Putamen (tissue), 1 donor: ENCODE results near the gene OR2Z1.

Experiments
- DNase-seq: peaks from one replicate; pipeline ENCODE4 v3.0.0-alpha.2; 2016; ENCODE audit warnings: low spot score

OR2Z1 gene

GRCh38 chr19:8721334-8721733 lies at the start of gene OR2Z1:
OR2Z1 (plus strand) TSS chr19:8721634; CDS start chr19:8731029, 9,395 bp downstream.
- DNase-seq, result no peak

DNA sequence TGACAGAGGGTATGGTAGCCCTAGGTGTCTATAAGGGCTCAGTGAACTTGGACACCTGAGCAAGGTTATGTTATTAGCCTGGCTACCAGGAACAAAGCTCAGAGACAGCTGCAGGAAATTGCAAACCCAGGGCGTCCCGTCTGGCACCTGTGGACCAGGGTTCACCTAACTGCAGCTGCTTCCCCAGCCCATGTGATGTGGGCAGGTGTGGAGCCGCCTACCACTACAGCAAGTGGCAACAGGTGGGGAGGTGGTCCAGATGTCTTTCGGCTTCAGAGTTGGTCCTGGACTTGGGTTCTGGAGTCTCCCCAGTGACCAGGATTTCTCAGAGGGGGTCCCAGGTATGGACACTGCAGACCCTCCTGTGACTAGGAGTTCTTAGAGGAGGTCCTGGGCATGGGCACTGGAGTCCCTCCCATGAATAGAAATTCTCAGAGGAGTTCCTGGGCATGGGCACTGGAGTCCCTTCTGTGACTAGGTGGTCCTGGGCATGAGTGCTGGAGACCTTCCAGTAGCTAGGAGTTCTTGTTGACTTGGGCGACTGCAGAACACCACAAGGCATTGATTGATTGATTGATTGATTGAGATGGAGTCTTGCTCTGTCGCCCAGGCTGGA lies 48.0 kb upstream of the OR2Z1 start:
- no peak for DNase-seq

GRCh38 chr19:8675066-8675465 lies 46.4 kb upstream of the OR2Z1 start:
- no peak for DNase-seq

DNA sequence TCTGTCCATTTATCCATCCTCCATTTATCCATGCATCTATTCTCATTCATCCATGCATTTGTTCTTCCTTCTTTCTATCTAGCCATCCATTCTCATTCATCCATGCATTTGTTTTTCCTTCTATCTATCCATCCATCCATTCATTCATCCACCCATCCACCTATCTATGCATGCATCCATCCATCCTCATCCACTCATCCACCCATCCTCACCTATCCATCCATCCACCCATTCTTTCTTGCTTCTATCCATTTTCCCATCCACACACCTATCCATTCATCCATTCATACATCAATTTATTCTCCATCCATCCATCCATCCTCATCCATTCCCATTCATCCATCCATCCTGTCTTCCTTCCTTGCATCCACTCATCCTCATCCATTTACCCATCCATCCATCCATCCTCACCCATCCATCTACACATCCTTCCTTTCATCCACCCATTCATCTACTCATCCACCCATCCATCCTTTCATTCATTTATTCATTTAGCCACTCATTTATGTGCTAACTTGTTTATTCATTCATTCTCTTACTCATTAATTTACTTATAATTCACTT lies 43.1 kb upstream of the OR2Z1 start:
- no peak for DNase-seq

DNA sequence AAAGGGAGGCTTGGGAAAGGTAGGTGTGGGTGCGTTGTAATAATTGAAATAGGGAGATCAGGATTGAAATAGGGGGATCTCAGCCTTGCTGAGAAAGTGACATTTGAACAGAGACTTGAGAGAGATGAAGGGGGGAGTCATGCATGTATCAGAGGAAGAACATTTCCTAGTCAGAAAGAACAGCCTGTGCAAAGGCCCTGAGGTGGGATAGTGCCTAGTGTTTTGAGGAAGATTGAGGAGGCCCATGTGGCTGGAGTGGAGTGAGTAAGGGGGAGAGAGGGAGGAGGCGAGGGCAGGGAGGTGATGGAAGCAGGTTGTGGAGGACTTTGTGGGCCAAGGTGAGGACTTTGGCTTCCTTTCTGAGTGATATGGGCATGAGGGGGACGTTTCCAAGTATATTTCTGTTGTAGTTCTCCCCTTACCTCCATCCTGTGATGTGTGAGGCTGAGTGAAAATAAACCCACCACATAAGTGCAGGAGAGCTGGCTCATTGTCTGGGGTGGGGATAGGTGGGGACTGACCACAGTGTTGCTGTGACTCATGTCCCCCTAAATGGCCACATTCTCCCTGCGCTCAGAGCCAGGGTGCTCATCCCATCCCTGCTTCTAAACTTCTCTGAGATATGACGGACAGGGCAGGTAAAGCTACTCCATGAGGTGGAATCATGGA lies 40.6 kb upstream of the OR2Z1 start:
- DNase-seq, result no peak

DNA sequence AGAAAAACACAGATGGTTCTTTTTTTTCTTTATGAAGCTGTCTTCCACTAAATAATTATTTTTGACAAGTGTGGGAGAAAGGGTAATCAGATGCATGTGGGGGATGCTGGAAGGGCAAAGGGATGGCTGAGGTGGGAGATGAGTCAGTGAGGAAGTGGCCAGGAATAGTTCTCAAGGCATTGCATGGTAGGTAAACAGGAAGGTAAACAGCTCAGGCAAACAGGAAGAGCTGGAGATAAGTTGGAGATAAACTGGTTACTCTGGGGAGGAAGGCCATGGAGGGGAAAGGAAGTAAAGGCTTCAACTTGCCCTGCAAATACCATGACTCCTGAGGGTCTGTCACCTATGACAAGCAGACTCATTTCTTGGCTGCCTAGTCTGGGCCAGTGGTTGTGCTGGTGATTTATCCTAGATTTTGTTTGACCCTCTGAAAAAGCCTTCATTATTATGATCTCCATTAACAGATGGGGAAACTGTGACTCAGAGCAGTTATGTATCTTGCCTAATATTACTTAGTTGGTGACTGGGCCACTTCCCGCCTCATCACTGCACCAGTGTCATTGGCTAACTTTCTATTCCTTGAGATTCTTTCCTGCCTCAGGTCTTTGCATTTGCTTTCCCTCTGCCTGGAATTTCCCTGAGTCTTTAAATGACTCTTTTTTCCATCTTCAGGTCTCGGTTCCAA lies 39.9 kb upstream of the OR2Z1 start:
- no peak for DNase-seq

GRCh38 chr19:8682472-8682871 lies 39.0 kb upstream of the OR2Z1 start:
- no peak for DNase-seq

- DNase-seq, result no peak
Measured at GRCh38 chr19:8682931-8683330, 38.5 kb upstream of the OR2Z1 start.

- DNase-seq, result no peak
Measured at GRCh38 chr19:8684001-8684902, 37.2 kb upstream of the OR2Z1 start.

GRCh38 chr19:8686549-8686948 lies 34.9 kb upstream of the OR2Z1 start:
- no peak for DNase-seq

DNA sequence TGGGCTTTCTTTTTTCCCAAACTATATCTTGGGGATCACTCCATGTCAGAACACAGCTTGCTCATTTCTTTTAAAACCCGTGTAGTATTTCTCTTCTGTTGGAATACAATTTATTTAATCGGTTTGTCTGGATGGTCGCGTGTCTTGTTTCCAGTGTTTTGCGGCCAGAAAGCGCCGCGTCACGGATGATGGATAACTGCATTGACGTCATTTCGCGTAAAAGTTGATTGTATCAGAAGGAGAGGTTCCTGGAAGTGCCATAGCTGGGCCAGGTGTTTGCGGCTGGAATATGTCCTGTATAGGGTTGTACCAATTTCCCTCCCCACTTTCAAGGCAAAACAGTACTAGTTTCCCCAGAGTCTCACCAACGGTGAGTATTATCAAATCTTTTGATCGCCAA lies 32.5 kb upstream of the OR2Z1 start:
- no peak for DNase-seq

DNA sequence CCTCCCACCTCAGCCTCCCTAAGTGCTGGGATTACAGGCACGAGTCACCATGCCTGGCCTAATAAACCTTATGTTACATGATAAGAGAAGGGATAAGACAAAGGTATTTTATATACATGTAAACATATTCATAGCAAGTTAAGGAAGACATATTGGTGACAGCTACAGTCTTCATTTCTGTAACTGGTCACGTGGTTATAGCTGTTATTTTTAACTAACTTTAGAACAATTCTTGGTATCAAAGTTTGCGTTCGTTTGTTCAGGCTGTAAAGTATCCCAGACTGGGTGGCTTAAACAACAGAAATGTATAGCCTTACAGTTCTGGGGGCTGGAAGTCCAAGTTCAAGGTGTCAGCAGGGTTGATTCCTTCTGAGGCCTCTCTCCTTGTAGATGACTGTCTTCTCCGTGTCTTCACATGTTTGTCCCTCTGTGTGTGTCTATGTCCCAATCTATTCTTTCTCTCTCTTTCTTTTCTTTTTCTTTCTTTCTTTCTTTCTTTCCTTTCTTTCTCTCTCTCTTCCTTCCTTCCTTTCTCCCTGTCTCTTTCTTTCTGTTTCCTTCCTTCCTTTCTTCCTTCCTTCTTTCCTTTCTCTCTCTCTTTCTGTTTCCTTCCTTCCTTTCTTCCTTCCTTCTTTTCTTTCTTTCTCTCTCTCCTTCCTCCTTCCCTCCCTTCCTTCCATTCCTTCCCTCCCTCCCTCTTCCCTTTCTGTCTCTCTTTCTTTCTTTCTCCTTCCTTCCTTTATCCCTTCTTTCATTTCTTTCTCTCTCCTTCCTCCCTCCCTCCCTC lies 30.5 kb upstream of the OR2Z1 start:
- DNase-seq, result no peak

DNA sequence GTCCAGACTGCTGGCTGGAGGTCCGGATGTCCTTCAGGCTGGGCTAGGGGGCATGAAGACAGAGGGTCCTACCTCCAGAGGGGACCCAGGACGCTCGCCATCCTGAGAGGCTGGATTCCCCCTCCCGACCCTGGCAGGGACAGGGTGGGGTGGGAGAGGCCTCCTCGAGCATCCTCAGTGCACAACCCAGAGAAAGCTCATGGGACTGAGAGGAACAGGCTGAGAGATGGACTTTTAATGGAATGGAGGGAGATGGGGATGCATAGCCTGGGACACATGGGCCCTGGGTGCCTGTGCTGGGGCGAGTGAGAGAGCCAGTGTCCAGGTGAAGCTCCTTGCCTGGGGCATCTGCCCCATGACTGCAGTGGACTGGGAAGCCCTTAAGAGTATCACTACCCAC lies 25.9 kb upstream of the OR2Z1 start:
- no peak for DNase-seq

- no peak for DNase-seq
Measured at GRCh38 chr19:8695911-8696310, 25.5 kb upstream of the OR2Z1 start.

DNA sequence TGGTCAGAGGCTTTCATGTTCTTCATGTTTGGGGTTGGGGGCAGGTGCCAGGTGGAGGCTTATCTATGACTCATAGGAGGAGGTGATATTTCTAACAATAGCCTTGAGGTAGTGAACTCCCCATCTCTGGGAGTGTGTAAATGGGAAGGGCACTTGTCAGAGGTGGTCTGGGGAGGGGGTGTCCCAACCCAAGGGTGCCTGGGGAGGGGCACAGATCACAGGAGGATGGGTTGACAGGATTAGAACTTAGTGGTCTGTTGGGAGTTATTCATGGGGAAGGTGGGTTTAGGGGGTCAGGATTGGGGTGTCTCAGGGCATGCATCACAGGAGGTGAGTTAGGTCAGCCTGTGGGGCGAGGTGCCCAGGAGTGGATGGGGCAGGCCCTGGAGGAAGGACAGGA lies 24.4 kb upstream of the OR2Z1 start:
- DNase-seq, result no peak

DNA sequence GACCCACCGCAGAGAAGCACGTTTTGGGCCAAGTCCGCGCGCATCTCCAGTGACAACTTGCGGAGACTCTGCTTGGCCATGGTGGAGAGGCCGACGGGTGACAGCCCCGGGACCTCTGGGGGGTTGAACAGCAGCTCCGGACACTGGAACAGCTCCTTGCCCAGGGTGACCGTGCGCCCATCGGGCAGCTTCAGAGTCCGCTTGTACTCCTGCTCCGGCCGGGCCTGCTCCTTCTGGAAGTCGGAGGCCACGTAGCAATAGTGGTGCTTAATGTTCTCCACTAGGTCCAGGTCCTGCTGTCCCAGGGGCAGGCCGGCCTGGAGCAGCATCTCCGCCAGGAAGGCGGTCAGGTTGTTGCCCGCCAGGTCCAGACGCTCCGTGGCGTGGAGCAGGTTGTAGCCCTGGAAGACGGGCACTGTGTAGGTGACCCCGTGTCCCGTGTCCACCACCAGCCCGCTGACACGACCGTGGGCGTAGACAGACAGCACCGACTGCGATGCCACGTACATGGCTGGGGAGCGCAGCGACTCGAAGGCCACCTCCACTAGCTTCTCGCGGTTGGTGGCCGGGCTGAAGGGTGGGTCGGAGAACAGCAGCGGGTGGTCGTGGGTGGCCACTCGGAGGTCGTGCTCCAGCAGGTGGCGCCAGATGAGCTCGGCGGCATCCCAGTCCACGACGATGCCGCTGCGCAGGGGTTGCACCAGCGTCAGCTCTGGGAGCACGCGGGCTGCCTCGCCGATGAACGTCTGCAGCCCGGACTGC lies 23.6 kb upstream of the OR2Z1 start:
- DNase-seq, result no peak

DNA sequence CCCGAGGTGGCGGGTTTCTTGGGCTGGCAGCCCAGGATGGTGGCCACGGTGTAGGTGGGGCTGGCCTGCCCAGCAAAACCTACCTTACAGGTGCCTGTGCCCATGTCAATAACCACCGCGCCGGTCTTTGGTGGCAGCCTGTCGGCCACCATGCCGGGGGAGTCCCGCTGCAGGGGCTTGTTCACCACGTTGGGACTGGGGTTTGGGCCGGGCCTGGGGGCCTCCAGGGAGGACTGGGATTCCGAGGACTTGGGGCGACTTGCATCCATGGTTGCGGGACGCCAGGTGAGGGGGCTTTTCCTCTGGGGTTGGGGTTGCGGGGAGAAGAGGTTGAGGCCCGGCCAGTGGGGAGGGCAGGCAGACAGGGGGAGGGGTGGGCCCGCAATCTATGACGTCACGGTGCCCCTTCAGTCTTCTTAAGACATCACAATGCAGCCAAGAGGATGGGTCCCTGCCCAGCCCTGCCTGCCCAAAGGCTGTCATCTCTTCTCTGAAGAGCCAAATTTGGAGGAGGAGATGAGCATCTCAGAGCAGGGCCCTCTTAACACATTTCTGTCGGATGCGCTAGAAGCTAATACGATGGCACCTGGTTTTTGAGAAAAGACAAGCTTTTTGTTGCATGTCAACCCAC lies 22.9 kb upstream of the OR2Z1 start, which contains the start of gene ACTL9:
Gene ACTL9, minus strand, starts transcription at position 363 of the 631 bp plus-strand sequence. Its CDS starts 94 bp downstream, at position 269.
- no peak for DNase-seq

GRCh38 chr19:8699908-8700307 lies 21.5 kb upstream of the OR2Z1 start:
- no peak for DNase-seq

GRCh38 chr19:8700956-8701355 lies 20.5 kb upstream of the OR2Z1 start:
- no peak for DNase-seq

GRCh38 chr19:8702350-8702749 lies 19.1 kb upstream of the OR2Z1 start:
- no peak for DNase-seq
